Stimulated activated CD8-positive, alpha-beta memory T cell treated with anti-CD3 and anti-CD28 coated beads, Interleukin-2, amount 100 ng/mL, for 48 hours (primary cell): ENCODE measurements around the gene KLHL2.
"Not testable (repeated sequence)": the region's sequence is repeated elsewhere in the genome, so short reads cannot be mapped to it uniquely, and the experiment has no call there.

Source experiments
- DNase-seq, 2 donors: peaks; one replicate each; pipeline ENCODE4 v3.0.0-alpha.2; 2020; ENCODE audit warnings: low read depth in 2 of 2

KLHL2 gene

GRCh38 chr4:165203541-165204461 is 3.6 kb upstream of the KLHL2 start:
- DNase-seq: no peak

- no peak for DNase-seq
These were observed 2.9 kb upstream of the KLHL2 start for GRCh38 chr4:165204462-165204830.

- no peak for DNase-seq
These were observed 338 bp upstream of the KLHL2 start for GRCh38 chr4:165207016-165207430.

- no peak for DNase-seq
These were observed 876 bp downstream of the KLHL2 start for GRCh38 chr4:165208221-165208652.

GRCh38 chr4:165208741-165209388 is 1.5 kb downstream of the KLHL2 start:
- DNase-seq: no peak

GRCh38 chr4:165209796-165210195 is 2.4 kb downstream of the KLHL2 start:
- DNase-seq: no peak

GRCh38 chr4:165210566-165210965 is 3.2 kb downstream of the KLHL2 start:
- no peak for DNase-seq

GRCh38 chr4:165212647-165213046 is 5.3 kb downstream of the KLHL2 start:
- DNase-seq: not testable (repeated sequence)

- not testable (repeated sequence) for DNase-seq
These were observed 6.0 kb downstream of the KLHL2 start for GRCh38 chr4:165213404-165213803.

GRCh38 chr4:165213991-165214709 is 6.8 kb downstream of the KLHL2 start:
- DNase-seq: not testable (repeated sequence)

GRCh38 chr4:165215034-165215751 is 7.8 kb downstream of the KLHL2 start:
- not testable (repeated sequence) for DNase-seq

- DNase-seq: not testable (repeated sequence)
These were observed 8.6 kb downstream of the KLHL2 start for GRCh38 chr4:165215761-165216487.

- no peak for DNase-seq
These were observed 10.0 kb downstream of the KLHL2 start for GRCh38 chr4:165217325-165217724.

GRCh38 chr4:165221306-165221705 is 13.9 kb downstream of the KLHL2 start:
- DNase-seq: not testable (repeated sequence)

- not testable (repeated sequence) for DNase-seq
These were observed 14.8 kb downstream of the KLHL2 start for GRCh38 chr4:165221993-165222650.

- no peak for DNase-seq
These were observed 15.3 kb downstream of the KLHL2 start for GRCh38 chr4:165222651-165222994.

- DNase-seq: not testable (repeated sequence)
These were observed 20.0 kb downstream of the KLHL2 start for GRCh38 chr4:165227401-165227800.

GRCh38 chr4:165229490-165230200 is 22.3 kb downstream of the KLHL2 start:
- not testable (repeated sequence) for DNase-seq

GRCh38 chr4:165232623-165233433 is 25.5 kb downstream of the KLHL2 start:
- not testable (repeated sequence) for DNase-seq
